Right ventricle myocardium inferior (tissue), 1 donor: ENCODE data around the gene B4GALNT1. TPM values are rescaled to one million over a fixed set of nuclear protein-coding genes. Genes with fewer than 3 reads are reported as not detected.
"Not testable (repeated sequence)": the region's sequence is repeated elsewhere in the genome, so short reads cannot be mapped to it uniquely, and the experiment has no call there.

Experiments used
- ATAC-seq: fragments of 200-7000 bp; cut with Tn5 transposase; one replicate; pipeline ENCODE4 v1.9.1; 2020; ENCODE audit warnings: mild to moderate bottlenecking, moderate library complexity
- DNase-seq: peaks from one replicate; pipeline ENCODE4 v3.0.0; 2021; ENCODE audit errors: missing footprints
- intact Hi-C: fragments of 100-400 bp; cut with DNase I; formaldehyde crosslinking; loops from one replicate; pipeline ENCODE4 v1.11.0; 2022
- long read RNA-seq: library from polyadenylated mRNA; unstranded; transcript quantifications from one replicate; pipeline ENCODE4 v2.0.0, GENCODE V29; 2021
- total RNA-seq: library from RNA; stranded (reverse); fragmentation: NEBNext Ultra II Directional; extraction: Animal tissue kit (Norgen Biotek cat#: 25700); gene quantifications from one replicate; pipeline ENCODE4 v1.2.1, GENCODE V29; 2021
- donor health status: DM: no; HTN: yes; CAD: no; lungs with severe emphysema.

Gene B4GALNT1
- total RNA-seq = 7.3 TPM
- long read RNA-seq, partial matches to known transcripts = 2 of 9 reads
- long read RNA-seq, other reads (novel, unspliced or antisense) = 5 of 9 reads

DNA sequence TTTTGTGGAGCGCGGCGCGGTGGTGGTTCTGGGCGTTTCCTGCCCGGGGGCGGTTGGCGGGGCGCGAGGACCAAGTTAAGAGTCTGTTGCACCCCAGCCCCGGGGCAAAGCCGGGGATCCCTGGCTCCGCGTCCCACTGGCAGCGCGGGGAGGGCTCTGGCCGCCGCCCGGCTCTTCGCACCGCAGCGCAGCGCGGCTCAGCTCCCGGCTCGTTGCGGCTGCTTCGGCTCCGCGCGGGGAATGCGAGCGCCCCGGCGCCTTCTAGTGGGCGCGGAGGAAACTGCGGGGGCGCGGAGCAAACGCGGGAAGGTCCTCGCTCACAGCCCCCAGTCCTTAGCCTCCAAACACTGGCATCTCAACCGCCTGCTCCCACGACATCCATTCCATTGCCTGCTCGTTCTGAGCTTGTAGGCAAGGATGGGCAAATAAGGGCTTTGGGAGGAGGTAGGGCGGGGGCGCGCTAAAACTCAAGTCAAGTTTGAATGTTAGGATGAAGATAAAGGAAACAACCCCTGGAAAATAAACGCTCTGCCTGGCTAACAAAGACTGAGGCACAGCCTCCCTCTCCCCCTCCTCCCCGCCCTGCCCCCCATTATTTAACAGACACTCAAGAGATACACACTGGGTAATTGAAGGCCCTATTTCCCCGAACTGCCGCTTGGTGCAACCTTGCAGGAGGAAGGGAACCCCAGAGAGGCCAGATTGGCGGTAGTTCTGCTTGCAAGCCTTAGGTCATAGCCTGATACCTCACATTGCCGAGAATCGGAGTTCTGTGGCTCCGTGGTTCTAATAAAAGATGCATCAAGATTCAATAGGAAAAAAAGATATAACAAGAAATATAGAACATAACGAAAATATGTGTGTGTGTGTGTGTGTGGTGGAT lies at the start of gene B4GALNT1:
B4GALNT1 (minus strand) TSS at position 244 of the 883 bp plus-strand sequence. CDS start 1,069 bp downstream, outside the sequence.
- DNase-seq = peak; percentile 86
- ATAC-seq = peak; percentile 90
- intact Hi-C loops = loop anchor here (1.0 kb wide), 1 partner anchor 50 kb away; no protein-coding TSS in a partner anchor

DNA sequence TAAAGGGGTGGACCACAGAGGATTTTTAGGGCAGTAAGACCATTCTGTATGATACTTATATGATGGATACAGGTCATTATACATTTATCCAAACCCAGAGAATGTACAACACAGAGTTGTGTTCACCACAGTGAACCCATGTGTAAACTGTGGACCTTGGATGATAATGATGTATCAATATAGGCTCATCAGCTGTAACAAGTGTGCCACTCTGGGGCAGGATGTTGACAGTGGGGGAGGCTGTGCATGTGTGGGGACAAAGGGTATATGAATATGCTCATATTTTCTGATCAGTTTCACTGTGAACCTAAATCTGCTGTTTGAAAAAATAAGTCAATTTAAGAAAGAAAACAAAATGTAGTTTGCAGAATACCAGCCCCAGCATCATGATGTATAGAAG lies 46.7 kb upstream of the B4GALNT1 start:
- ATAC-seq = no peak
- DNase-seq = no peak
- intact Hi-C loops = no loop called here

DNA sequence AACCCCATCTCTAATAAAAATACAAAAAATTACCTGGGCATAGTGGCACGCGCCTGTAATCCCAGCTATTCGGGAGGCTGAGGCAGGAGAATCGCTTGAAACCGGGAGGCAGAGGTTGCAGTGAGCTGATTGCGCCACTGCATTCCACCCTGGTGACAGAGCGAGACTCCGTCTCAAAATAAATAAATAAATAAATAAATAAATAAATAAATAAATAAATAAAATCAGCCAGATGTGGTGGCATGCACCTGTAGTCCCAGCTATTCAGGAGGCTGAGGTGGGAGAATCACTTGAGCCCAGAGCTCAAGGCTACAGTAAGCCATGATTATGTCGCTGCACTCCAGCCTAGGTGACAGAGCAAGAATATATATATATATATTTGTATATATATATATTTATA lies 44.9 kb upstream of the B4GALNT1 start:
- intact Hi-C loops, DNase-seq, ATAC-seq: not testable (repeated sequence)

DNA sequence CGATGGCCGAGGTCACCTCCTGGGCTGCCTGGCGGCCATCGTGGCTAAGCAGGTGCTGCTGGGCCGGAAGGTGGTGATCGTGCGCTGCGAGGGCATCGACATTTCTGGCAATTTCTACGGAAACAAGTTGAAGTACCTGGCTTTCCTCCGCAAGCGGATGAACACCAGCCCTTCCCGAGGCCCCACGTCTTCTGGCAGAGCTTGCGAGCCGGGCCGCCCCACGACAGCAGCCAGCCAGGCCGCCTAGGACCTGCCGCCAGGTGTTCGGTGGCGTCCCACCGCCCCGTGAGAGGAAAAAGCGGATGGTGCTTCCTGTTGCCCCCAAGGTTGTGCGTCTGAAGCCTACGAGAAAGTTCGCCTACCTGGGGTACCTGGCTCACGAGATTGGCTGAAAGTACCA lies 41.7 kb upstream of the B4GALNT1 start:
- DNase-seq (no peak), ATAC-seq (no peak)
- intact Hi-C loops = no loop called here

DNA sequence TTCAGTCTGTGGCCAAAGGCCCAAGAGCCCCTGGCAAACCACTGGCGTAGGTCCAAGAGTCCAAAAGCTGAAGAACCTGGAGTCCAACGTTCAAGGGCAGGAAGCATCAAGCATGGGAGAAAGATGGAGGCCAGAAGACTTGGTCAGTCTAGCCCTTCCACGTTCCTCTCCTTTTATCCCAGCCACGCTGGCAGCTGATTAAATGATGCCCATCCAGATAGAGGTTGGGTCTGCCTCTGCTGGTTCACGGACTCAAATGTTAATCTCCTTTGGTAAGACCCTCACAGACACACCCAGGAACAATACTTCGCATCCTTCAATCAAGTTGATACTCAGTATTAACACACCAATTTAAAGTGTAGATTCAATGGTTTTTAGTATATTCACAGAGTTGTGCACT lies 39.8 kb upstream of the B4GALNT1 start:
- DNase-seq (no peak), ATAC-seq (no peak)
- intact Hi-C loops = no loop called here

DNA sequence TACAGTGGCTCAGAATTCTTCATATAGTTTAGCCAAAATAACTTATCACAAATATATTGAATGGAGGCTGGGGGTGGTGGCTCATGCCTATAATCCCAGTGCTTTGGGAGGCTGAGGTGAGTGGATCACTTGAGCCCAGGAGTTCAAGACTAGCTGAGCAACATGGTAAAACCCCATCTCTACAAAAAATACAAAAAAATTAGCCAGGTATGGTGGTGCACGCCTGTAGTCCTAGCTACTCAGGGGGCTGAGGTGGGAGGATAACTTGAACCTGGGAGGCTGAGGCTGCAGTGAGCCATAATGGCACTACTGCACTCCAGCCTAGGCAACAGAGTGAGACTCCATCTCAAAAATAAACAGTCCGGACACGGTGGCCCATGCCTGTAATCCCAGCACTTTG lies 38.8 kb upstream of the B4GALNT1 start:
- ATAC-seq = not testable (repeated sequence)

DNA sequence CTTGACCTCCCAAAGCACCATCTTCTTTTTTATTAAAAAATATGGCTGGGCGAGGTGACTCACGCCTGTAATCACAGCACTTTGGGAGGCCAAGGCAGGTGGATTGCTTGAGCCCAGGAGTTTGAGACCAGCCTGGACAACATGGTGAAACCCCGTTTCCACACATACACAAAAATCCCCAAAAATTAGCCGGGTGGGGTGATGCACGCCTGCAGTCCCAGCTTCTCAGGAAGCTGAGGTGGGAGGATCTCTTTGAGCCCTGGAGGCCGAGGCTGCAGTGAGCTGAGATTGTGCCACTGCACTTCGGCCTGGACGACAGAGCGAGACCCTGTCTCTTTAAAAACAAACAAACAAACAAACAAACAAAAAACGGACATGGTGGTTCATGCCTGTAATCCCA lies 36.7 kb upstream of the B4GALNT1 start:
- DNase-seq, intact Hi-C loops, ATAC-seq: not testable (repeated sequence)

More for the DNA sequence above, 38.8 kb upstream of the B4GALNT1 start:
- DNase-seq, intact Hi-C loops: not testable (repeated sequence)

DNA sequence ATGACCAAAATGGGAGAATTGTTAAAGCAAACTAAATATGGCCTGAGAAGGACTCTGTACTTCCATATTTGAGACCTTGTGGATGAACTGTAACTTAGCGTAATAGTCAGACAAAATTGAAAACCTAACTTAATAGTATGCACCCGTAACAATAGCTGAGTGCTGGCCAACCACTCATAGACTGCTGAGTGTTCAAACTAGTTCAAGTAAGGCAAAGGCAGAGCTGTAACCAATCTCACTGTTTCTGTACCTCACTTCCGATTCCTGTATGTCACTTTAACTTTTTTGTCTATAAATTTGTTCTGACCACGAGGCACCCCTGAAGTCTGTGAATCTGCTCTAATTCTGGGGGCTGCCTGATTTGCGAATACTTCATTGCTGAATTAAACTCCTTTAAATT lies 33.9 kb upstream of the B4GALNT1 start:
- intact Hi-C loops = no loop called here
- no peak for ATAC-seq

DNA sequence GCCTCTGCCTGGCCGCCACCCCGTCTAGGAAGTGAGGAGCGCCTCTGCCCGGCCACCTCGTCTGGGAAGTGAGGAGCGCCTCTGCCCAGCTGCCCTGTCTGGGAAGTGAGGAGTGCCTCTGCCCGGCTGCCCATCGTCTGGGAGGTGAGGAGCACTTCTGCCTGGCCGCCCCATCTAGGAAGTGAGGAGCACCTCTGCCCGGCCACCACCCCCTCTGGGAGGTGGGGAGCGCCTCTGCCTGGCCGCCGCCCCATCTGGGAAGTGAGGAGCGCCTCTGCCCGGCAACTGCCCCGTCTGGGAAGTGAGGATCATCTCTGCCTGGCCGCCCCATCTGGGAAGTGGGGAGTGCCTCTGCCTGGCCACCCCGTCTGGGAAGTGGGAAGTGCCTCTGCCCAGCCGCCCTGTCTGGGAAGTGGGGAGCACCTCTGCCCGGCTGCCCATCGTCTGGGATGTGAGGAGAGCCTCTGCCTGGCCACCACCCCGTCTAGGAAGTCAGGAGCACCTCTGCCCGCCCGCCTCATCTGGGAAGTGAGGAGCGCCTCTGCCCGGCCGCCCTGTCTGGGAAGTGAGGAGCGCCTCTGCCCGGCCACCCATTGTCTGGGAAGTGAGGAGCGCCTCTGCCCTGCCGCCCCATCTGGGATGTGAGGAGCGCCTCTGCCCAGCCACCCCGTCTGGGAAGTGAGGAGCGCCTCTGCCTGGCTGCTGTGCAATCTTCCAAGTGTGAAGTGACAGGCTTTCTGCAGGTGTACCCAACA lies 32.2 kb upstream of the B4GALNT1 start:
- ATAC-seq, intact Hi-C loops, DNase-seq: not testable (repeated sequence)

More for the DNA sequence above, 33.9 kb upstream of the B4GALNT1 start:
- DNase-seq = no peak

DNA sequence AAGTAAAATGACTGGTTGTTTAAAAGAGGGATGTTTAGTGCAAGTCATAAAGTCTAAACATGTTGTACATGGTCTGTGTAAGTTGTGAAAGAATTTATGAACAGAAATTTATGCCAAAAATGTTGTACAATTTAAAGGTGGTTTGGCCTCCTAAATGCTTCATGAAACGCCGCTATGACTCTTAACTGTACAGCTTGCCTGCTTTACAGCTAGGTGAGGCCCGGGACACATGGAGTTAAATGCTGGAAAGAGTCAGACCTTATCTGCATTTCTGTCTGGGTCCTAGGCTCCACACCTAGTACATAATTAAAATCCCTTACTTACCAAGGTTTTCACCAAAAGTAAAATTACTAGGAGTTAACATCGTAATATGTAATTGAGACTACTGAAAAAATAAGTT lies 28.4 kb upstream of the B4GALNT1 start:
- DNase-seq = no peak
- no peak for ATAC-seq
- intact Hi-C loops = no loop called here

DNA sequence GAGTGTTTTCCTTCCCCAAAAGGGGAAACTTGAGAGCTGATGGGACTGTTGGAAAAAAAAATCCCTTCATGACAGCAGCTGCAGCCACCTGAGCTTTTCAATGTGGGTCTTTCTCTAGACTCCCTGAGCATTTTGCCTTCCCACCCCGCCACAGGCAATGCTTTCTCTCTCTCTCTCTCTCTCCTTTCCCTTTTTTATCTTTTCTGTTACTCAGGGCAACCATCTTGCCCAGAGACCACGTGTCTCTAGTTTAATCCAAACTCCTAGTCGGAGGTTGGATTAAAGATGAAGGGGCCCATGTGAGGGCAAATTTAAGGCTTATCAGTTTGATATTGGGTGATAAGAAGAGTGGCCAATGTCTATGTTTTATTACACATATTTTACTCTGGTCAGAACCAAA lies 25.9 kb upstream of the B4GALNT1 start:
- ATAC-seq (no peak), DNase-seq (no peak)
- intact Hi-C loops = no loop called here

DNA sequence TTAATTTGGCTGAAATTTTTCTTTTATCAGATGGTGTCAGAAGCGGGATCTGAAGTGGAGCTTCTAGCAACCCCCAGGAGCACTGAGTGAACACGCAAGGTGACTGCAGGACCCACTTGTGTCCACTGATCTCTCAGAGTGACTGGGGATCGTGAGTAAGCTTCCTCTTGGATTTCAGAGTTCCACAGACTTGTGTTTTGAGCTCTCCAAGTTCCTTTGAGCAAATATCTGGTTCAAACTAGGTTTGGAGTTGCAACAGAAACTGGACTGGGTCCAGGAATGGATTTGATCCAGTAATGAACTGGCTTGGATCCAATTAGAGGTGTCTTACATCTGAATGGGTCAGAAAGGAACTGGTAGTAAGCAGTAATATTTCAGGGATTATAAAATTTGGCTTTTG lies 24.7 kb upstream of the B4GALNT1 start:
- ATAC-seq (no peak), DNase-seq (no peak)
- intact Hi-C loops = no loop called here

DNA sequence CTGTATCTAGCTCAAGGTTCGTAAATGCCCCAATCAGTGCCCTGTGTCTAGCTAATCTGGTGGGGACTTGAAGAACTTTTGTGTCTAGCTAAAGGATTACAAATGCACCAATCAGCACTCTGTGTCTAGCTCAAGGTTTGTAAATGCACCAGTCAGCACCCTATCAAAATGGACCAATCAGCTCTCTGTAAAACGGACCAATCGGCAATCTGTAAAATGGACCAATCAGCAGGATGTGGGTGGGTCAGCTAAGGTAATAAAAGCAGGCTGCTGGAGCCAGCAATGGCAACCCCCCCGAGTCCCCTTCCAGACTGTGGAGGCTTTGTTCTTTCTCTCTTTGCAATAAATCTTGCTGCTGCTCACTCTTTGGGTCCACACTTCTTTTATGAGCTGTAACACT lies 23.4 kb upstream of the B4GALNT1 start:
- intact Hi-C loops, ATAC-seq: not testable (repeated sequence)

DNA sequence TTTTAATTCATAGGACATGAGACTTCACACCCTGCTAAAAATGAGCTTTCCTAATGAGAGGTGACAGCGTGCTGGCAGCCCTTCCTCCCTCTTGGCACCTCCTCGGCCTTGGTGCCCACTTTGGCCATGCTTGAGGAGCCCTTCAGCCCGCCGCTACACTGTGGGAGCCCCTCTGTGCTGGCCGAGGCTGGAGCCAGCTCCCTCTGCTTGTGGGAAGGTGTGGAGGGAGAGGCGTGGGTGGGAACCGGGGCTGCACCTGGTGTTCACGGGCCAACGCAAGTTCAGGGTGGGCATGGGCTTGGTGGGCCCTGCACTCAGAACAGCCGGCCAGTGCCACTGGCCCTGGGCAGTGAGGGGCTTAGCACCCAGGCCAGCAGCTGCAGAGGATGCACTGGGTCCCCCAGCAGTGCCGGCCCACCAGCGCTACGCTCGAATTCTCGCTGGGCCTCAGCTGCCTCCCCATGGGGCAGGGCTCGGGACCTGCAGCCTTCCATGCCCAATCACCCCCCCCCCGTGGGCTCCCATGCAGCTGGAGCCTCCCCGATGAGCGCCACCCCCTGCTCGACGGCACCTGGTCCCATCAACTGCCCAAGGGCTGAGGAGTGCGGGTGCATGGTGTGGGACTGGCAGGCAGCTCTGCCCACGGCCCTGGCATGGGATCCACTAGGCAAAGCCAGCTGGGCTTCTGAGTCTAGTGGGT lies 22.7 kb upstream of the B4GALNT1 start:
- ATAC-seq = no peak
- DNase-seq = no peak
- intact Hi-C loops = no loop called here

More for the DNA sequence above, 23.4 kb upstream of the B4GALNT1 start:
- DNase-seq = not testable (repeated sequence)

DNA sequence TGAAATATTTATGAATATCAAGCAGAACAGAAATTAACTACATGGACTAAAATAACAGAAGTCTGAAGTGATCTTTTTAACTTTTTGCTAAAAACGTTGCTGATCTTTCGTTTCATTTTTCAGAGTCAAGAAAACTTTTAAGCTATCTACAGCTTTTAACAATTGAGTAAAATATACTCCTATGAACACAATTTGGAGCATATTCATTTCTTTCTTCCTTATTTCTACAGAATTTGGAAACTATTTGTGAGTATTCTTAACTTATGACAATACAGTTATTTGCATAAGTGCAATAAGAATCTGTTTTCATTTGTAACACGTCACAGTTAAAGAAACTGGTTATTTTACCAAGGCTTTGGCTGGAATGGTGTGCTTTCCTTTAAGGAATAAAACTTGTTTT lies 21.0 kb upstream of the B4GALNT1 start:
- no peak for DNase-seq
- intact Hi-C loops = no loop called here
- ATAC-seq = no peak

DNA sequence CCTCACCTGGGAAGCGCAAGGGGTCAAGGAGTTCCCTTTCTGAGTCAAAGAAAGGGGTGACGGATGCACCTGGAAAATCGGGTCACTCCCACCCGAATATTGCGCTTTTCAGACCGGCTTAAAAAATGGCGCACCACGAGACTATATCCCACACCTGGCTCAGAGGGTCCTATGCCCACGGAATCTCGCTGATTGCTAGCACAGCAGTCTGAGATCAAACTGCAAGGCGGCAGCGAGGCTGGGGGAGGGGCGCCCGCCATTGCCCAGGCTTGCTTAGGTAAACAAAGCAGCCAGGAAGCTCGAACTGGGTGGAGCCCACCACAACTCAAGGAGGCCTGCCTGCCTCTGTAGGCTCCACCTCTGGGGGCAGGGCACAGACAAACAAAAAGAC lies 13.7 kb upstream of the B4GALNT1 start:
- ATAC-seq, intact Hi-C loops, DNase-seq: not testable (repeated sequence)

DNA sequence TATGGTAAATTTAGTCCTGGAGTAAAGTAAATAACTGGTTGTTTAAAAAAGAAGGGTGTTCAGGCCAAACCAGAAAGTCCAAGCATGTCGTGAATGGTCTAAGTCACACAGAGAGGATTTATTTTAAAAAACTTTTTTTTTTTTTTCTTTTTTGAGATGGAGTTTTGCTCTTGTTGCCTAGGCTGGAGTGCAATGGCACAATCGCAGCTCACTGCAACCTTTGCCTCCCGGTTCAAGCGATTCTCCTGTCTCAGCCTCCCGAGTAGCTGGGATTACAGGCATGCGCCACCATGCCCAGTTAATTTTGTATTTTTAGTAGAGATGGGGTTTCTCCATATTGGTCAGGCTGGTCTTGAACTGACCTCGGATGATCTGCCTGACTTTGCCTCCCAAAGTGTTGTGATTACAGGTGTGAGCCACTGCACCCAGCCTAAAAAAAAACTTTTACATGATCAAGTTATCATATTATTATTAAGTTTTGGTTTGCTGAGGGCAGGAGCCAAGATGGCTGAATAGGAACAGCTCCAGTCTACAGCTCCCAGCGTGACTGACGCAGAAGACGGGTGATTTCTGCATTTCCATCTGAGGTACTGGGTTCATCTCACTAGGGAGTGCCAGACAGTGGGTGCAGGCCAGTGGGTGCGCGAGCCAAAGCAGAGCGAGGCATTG lies 13.1 kb upstream of the B4GALNT1 start:
- DNase-seq, intact Hi-C loops, ATAC-seq: not testable (repeated sequence)

DNA sequence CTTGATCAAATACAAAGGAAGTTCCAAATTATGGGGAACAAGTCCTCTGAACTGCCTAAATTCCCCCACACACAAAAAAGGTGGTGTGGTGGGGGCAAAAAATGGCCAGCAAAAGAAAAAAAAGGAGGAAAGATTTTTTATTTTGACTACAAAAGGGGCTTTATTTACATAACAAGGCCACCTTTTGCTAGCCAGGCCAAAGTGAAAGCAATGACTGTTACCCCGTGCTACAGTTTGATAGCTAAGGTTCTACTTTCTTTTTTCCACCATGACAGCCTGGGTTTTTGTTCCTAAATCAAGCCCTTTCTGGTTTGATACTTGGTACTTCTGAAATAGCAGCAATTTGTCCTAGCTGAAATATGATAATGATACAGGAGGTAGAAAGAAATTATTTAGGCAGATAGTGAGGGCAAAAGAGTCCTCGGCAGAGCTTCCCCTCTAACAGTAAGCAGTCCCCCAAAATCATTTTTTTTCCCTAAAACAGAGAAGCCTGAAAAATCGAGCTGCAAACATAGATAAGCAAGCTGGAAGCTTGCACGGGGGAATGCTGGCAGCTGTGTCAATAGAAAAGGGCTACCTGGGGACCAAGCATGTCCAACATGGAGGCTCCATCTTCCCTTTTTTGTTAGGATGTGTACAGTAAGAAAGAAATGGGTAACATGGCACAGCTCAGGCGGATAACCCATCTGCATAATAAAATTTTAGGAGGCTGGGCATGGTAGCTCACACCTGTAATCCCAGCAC lies 8.9 kb upstream of the B4GALNT1 start:
- ATAC-seq (no peak), DNase-seq (no peak)
- intact Hi-C loops = no loop called here
